Measurements from ENCODE around the gene HIGD1C.

Gene HIGD1C

DNA sequence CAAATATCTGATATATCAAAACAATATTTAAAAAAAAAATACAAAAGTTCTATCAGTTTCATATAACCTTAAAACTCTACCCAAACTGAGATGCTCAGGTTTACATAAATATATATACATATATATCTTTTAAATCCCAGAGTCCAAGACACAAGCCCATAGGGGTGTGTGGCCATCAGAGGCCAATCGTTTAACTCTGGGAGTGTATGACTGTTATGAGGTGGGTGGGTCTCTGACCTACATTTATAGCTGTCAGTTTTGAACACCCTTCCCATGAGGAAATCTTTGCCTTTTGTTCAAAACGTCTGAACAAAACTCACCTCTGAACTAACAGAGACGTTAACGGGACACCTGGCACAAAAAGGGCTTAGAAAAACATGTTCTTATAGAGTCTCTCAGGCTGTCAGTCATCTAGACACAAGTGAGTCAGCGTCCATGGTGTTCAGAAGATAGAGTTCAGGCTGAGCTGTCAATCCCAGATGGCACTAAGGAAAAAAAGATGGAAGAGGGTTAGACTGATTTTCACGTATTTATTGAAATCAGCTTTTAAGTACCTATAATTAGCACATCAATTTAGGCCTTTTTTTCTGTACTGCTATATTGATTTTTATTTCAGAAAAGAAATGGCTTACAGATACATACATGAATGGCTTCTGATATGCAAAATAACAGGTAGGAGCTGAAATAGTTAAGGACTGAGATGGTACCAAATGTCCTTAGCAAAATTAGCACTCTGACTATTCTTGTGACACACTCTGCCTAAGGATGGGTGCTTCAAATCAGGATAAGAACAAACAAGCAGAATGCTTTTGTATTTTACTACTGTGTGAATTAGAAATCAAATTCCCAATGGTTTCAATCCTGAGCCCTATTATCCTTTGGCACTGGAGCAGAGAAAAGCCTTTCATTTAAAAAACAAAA, 29.2 kb downstream of the HIGD1C start:
- in situ Hi-C loops (cut with MboI; ENCODE audit: low sequenced_read_pairs), result no loop called here

DNA sequence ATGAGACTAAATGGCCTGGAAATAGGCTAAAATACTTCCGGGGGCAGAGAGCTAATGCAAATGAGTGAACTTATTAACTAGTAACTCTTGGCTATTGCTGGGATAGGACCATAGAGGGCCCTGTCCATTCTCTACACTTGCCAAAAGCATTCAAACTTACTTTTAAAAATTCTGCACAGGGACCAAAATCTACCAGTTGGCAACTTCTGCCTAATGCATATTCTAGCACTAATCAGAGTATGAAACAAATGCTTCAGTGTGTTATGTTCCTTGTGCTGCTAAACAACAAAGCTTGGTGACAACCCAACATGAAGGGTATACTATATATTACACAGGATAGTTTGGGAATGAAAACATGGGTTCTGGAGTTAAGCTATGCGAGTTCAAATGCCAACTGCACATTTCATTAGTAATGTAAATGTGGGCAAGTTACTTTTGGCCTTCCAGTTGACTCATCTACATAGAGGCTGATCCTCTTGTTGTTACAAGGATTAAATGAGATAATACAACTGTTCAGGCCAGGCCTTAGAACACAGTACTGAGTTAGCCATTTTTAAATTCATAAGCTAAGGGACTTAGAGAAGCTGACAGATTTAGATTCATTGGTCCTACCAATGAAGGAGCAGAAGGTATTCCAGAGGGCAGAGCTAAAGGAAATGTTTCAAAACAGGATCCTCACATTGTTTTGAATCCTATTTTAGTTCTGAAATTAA, 32.4 kb downstream of the HIGD1C start:
- in situ Hi-C loops (cut with MboI; ENCODE audit: low sequenced_read_pairs), result no loop called here

DNA sequence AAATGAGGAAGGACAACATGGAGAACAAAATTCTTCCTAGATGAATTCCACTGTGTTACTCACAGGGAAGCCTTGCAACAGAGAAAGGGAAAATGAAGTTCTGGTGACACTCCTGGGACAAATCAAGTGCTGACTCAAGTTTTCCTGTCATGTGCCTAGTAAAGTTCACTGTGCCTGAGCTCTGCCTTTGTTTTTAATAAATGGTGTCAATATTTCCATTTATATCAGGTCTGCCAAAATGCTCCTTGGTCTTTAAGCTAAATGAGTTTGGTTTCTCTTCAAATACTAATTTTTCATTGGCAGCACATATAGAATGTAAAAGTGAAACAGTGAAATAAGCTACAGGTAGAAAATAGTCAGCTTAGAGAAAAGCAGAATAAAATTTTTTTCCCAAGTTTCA, 33.0 kb downstream of the HIGD1C start:
- in situ Hi-C loops (cut with MboI; ENCODE audit: low sequenced_read_pairs), result no loop called here

DNA sequence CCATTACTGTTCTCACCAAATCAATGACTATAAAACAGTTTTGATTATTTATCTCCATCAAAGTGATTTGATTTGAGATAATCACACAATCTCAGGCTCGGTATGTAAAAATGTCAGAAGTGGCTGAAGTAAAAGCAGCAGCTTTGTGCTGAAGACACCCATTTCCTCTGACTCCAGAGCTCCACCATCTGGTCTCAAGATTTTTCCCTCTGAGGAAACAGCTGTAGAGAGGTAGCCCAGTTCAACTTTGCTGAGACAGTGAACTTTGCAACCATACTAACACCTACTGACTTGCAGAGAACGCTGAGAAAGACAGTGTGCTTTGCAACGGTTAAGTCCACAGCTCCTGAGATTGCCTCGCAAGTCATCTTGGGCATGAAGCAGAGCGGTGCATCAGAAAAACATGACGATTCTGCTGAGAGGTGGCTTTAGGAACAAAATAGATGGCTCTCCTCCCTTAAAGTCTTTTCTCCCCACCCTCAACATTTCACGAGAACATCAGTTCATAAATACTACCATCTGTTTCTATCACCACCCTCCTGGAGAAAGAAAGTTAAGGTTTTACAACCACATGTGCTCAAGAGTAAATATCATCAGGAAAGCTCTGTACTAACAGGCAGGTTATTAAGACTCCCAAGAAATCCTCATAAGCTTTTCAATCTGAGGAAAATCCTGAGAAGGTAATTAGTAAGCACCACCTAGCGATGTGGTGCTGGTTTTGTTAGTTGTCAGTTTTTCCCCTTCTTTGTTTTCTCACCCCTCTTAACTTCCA, 34.8 kb downstream of the HIGD1C start:
- in situ Hi-C loops (cut with MboI; ENCODE audit: low sequenced_read_pairs), result no loop called here

DNA sequence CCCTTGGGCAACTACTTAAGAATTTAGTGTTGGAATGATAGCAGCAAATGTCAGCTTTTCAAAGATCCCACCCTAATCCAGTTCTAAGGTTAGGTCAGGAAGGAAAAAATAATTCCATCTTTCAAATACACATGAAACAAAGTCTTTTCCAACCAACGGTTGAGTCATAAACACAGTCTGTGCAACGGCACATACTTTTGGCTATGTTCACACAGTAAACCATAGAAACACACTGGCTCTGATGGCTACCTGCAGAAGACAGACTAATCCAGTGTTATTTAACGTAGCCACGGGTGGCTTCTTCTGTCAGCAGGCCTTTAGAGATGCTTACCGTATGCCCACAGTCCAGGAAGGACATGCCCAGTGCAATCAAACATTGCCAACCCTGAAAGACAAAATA, 35.7 kb downstream of the HIGD1C start:
- in situ Hi-C loops (cut with MboI; ENCODE audit: low sequenced_read_pairs), result no loop called here

DNA sequence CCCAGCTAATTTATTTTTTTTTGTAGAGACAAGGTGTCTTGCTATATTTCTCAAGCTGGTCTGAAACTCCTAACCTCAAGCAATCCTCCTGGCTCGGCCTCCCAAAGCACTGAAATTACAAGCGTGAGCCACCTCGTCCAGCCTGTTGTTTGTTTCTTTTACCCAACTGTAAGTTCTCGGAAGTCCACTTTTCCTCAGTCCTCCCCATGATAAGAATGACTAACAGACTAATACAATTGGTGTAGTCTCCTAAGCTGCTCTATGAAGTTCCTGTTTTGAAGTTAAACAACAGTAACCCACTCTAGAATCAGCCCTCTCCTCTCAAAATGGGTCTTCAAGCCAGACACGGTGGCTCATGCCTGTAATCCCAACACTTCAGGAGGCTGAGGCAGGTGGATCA, 36.5 kb downstream of the HIGD1C start:
- in situ Hi-C loops (cut with MboI; ENCODE audit: low sequenced_read_pairs), result no loop called here

DNA sequence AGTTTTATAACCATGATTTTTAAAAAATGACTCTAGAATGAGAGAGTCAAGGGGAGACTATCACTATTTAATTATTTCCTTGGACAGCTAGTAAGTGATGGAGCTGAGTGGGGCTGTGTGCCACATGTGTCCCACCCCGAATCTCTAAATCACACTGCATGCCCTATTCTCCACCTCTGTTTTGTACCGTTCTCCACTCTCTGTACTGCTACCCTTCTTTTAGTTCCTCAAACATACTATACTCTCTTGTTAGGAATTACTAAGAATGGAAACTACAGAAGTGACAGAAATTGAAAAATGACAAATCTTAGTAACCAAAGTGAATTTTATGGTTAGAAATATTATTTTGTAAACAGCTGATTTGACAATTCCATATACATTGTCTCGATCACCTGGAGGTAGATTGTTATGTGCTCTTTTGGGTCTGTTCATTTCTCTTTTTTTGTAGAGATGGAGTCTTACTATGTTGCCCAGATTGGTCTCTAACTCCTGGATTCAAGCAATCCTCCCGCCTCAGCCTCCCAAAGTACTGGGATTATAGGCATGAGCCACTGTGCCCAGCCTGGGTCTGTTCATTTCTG, 37.9 kb downstream of the HIGD1C start:
- in situ Hi-C loops (cut with MboI; ENCODE audit: low sequenced_read_pairs), result no loop called here

DNA sequence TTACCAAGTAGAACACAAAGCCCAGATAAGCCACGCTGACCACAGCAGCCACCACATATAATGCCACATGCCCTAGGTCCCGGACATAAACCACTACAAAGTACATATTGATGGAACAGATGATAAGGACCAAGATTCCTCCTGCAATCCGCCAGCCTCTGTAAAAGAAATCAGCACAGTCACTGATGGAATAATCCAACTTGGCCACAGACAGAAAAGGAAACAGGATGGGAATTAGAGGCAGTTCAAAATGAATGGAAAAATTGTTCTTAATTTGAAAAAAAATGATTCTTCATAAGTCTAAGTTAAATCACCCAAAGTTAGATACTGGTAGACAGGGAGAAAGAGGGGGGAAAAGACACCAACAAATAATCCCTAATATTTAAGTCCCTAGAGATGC, 38.4 kb downstream of the HIGD1C start:
- in situ Hi-C loops (cut with MboI; ENCODE audit: low sequenced_read_pairs), result no loop called here

DNA sequence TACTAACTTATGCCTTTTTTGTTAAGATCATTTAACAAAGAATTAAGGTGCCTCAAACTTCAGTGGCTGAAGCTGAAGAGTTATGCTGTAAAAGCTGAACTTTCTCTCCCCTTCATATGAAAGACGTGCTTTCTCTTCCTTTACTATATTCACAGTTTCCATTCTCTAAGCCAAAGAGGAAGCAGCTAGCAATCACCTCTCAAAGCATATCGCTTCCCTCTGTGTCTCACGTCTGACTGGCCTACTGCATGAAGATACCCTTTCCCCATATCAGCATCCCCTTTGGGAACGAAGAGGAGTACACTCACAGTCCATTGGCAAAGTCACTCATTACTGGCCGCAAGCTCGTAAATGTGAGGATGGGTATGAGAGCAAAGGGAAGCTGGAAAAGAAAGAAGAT, 38.9 kb downstream of the HIGD1C start:
- in situ Hi-C loops (cut with MboI; ENCODE audit: low sequenced_read_pairs), result no loop called here

DNA sequence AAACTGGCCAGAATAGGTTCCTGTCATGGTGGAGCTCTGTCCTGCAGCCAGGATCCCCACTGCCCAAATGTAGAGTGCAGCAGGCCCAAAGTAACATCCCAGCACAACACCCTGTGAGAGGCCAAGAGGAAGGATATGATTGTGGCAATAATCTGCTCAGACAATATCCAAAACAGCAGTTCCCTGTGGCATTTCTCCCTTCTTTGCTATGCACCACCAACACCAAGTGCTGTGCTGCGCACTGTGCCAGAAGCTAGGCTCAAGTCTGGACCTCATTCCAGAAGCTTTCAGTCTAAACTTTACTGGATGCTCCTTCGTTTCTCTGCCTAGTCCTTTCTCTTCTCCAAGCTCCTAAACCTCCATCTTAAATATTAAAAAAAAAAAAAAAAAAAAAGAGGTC, 40.5 kb downstream of the HIGD1C start:
- in situ Hi-C loops (cut with MboI; ENCODE audit: low sequenced_read_pairs), result no loop called here

DNA sequence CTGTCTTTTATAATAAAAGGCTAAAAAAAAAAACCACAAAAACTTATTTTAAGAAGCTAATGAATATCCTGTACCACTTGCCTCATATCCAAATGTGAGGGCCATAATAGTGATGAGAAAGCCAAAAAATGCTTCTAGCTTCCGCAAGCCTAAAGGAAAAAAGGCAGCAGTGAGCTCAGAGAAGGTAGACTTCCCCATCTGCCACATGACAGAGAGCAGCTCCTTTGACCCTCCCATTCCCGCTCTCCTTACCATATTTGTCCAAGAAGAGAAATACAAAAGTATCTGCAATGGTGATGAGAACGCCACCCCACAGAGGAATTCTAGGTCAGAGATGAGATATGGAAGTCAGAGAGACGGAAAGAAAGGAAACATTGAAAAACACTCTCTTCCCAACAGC, 46.7 kb downstream of the HIGD1C start:
- in situ Hi-C loops (cut with MboI; ENCODE audit: low sequenced_read_pairs), result no loop called here

DNA sequence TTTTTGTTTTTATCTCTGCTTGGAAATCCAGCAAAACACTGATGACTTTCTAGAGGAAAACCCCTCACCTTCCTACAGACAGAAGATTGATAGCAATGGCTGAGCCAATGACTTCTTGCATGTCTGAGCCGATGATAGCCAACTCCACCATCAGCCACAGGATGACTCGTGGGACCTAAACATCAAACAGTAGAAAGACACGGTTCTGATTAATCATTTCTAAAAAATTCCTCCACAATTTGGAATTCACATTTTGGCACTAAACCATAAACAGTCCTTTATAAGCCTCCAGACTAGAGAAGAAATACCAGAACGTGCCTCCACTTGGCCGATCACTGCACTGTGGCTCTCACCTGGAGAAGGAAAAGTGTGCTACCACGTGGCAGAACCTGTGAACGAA, 47.9 kb downstream of the HIGD1C start:
- in situ Hi-C loops (cut with MboI; ENCODE audit: low sequenced_read_pairs), result no loop called here

DNA sequence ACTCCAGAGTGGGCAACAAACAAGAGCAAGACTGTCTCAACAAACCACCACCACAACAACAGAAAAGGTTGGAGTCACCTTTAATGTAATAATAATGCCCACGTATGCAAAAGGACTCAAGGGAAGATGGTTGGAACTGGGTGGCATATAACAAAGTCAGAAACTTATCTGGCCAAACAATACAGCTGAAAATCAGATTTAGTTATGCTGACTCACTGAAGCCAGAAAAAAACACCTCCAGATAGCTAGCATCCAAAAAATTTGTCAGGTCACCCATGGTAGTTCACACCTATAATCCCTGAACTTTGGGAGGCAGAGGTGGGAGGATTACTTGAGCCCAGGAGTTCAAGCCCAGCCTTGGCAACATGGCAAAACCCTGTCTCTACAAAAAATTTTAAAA, 49.5 kb downstream of the HIGD1C start:
- in situ Hi-C loops (cut with MboI; ENCODE audit: low sequenced_read_pairs), result no loop called here

DNA sequence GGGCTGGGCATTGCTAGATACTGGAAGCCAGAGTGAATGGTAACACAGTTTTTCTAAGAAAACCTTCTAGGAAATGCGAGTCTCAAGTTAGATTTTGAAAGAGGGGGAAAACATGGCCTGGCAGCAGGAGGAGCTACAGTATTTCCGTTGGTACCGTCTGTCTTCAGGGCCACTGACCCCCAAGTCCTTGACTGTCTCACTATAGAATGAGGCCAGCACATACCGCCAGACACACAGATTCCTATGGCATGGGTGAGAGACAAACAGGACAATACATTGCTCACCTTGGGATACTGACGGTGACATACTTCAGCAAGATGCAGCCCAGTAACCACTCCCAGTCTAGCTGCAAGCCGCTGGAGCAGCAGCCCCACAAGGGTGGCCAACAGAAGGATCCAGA, 52.2 kb downstream of the HIGD1C start:
- in situ Hi-C loops (cut with MboI; ENCODE audit: low sequenced_read_pairs), result no loop called here

DNA sequence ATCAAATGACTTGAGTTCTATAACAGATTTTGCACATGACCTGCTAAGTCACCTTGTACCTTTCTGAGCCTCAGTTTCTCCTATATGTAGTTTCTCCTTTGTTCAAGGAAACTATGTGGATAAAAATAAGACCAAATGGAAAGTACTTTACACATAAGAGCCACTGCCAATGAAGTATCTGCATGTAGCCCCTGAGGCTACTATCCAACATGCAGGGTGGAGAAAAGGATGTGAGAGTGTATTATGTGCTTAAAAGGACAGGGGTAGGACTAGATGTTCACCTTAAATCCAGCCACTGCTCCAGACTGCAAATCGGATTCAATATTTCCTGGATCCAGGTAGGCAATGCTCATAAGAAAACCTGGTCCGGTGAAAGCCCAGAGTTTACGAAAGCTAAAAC, 52.7 kb downstream of the HIGD1C start:
- in situ Hi-C loops (cut with MboI; ENCODE audit: low sequenced_read_pairs), result no loop called here

DNA sequence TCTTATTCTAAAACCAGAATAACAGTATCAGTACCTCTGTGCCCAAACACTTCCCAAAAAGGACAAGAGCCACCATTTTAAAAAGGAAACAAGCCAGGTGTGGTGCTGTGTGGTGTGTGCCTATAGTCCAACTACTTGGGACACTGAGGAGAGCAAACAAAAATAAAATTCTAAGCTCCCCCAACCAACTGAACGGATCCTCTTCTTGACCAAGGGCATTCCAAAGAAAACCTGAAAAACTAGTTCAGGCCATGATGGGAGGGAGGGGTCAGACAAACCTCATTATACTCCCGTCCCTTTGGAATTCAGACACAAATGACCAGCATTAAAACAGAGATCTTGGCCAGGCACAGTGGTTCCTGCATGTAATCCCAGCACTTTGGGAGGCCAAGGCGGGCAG, 53.3 kb downstream of the HIGD1C start:
- in situ Hi-C loops (cut with MboI; ENCODE audit: low sequenced_read_pairs), result no loop called here

DNA sequence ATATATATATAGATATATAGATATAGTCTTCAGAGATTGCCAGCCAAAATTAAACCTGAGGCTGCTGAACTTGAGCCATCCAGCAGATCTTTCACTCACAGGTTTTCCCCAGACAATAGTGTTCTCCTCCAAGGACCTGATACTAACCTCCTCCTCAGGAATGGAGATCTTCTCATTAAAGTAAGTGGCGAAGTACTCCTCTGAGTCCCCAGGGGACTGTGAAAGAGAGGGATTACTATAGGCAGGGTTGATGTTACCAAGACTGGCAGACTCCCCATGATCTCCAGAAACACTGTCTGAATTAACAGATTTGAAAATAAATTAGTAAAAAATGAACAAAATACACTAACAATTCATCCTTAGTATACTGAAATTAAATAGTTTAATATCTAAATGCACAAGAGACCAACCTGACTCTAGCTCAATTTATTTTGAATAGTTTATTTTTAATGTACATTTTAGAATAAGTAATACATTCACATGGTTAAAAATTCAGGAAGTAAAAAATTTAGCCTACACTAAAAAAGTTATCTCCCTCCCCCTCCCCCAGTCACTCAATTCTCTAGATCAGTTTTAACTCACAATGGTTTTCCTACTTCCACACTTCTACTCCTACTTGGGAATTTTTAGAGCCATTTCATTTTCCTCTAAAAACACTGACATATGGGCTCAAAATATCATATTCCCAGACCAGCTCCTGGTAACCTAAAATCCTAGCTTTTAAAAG, 56.1 kb downstream of the HIGD1C start:
- in situ Hi-C loops (cut with MboI; ENCODE audit: low sequenced_read_pairs), result no loop called here

DNA sequence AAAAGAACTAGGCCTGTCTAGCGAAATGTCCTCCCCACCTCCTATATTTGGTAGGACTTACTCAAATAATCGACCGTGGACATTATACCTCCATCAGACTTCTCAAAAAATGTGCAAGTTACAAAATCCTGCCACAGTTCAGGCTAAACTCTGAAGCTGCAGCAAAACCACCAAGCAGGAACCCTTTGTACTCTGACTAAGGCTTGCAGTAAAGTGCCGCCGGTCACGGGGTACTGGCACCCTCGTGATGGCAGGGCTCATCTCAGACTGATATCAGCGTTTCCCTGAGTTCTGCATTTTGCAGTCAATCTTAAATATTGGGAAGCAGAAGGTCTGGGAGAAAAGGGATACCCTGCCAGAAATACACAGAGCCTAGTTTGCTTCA, 56.7 kb downstream of the HIGD1C start:
- in situ Hi-C loops (cut with MboI; ENCODE audit: low sequenced_read_pairs), result no loop called here

DNA sequence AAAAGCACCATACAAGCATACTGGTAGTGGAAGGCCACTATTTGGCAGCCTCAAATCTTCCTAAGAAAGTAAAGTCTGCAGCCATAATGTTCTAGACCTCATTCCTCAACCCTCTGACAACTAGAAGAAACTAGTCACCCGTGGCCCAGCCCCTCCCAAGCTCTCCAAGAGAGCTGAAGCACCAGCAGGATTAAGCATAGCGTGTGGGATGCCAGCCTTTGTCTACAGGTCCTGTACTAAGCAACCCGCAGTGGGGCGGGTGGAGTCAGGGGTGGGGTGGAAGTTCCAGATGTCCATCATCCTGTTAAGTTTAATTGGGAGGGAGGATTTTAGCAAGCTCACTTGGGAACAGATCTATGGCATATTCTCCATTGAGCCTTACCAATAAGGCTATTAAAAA, 59.6 kb downstream of the HIGD1C start:
- in situ Hi-C loops (cut with MboI; ENCODE audit: low sequenced_read_pairs), result no loop called here

DNA sequence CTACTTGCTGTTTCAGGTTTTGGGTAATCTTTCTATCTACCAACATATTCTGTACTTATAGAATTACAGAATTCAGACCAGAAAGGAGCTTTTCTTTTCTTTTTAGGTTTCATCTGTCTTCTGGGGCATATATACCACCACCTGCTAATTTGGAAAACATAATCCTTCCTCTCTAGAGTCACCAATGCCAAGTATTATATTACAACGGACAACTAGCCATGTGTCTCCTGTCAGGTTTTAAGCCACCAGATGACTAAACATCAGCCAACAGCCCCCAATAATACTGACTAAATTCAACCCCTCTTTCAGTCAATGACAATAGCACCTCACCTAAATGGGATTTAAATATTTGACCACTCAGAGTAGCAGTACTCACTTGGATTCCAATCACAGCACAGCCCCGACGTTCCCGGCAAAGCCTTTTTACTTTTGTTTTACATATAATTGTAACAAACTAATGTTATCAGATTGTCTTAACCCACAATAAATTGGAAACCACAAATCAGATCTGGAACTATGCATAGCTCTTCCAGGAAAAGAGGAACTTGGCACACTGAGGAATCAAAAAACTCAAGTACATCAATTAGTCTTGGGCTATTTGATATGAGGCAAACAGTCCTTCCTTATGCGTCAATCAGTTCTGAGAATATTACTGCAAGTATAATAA, 60.4 kb downstream of the HIGD1C start:
- in situ Hi-C loops (cut with MboI; ENCODE audit: low sequenced_read_pairs), result no loop called here
